HG03139 (cell line): ENCODE results near the gene PTPRN2.

ENCODE experiments used
- ATAC-seq: cut with Tn5 transposase; IDR thresholded peaks from one replicate; pipeline ENCODE4 v1.9.1; 2021; ENCODE audit not compliant: unreplicated experiment

Gene PTPRN2

GRCh38 chr7:157635148-157635500 is 952.5 kb downstream of the PTPRN2 start:
- no peak for ATAC-seq

GRCh38 chr7:157634401-157635147 is 953.0 kb downstream of the PTPRN2 start:
- ATAC-seq: no peak

- no peak for ATAC-seq
Measured at GRCh38 chr7:157633465-157634185, 954.0 kb downstream of the PTPRN2 start.

GRCh38 chr7:157630301-157630853 is 957.2 kb downstream of the PTPRN2 start:
- ATAC-seq: no peak

GRCh38 chr7:157628456-157628855 is 959.2 kb downstream of the PTPRN2 start:
- ATAC-seq: no peak

- no peak for ATAC-seq
Measured at GRCh38 chr7:157627646-157628045, 960.0 kb downstream of the PTPRN2 start.

- ATAC-seq: no peak
Measured at GRCh38 chr7:157627033-157627432, 960.6 kb downstream of the PTPRN2 start.

GRCh38 chr7:157625973-157626742 is 961.5 kb downstream of the PTPRN2 start:
- no peak for ATAC-seq

GRCh38 chr7:157623556-157623955 is 964.1 kb downstream of the PTPRN2 start:
- no peak for ATAC-seq

- ATAC-seq: no peak
Measured at GRCh38 chr7:157622408-157623205, 965.0 kb downstream of the PTPRN2 start.

GRCh38 chr7:157622000-157622399 is 965.6 kb downstream of the PTPRN2 start:
- ATAC-seq: no peak

- no peak for ATAC-seq
Measured at GRCh38 chr7:157621131-157621681, 966.4 kb downstream of the PTPRN2 start.

GRCh38 chr7:157620616-157621015 is 967.0 kb downstream of the PTPRN2 start:
- no peak for ATAC-seq

GRCh38 chr7:157619753-157620525 is 967.7 kb downstream of the PTPRN2 start:
- no peak for ATAC-seq

- no peak for ATAC-seq
Measured at GRCh38 chr7:157618823-157619606, 968.6 kb downstream of the PTPRN2 start.

- ATAC-seq: no peak
Measured at GRCh38 chr7:157618091-157618726, 969.4 kb downstream of the PTPRN2 start.

GRCh38 chr7:157617401-157617800 is 970.2 kb downstream of the PTPRN2 start:
- ATAC-seq: no peak

- no peak for ATAC-seq
Measured at GRCh38 chr7:157616931-157617330, 970.7 kb downstream of the PTPRN2 start.
